Activated T-cell treated with anti-CD3 and anti-CD28 coated beads, Interleukin-2, amount 50 U/mL, for 72 hours (primary cell): ENCODE results near the gene CFAP77. TPM values are rescaled to one million over a fixed set of nuclear protein-coding genes. Genes with fewer than 3 reads are reported as not detected.

ENCODE experiments used
- ATAC-seq, 2 donors: fragments of 150-1000 bp; cut with Tn5 transposase; replicated peaks in 1 of 2; 2 replicates each; pipeline ENCODE4 v1.10.0; 2021; ENCODE audit warnings: moderate library complexity in 2 of 2, mild to moderate bottlenecking in 1 of 2
- DNase-seq, 2 donors: peaks; one replicate each; pipeline ENCODE4 v3.0.0; 2021 to 2022; ENCODE audit warnings: mixed read lengths in 1 of 2
- H3K27ac Mint-ChIP-seq: one replicate; pipeline ENCODE4 v1.8.0; 2022; ENCODE audit warnings: mild to moderate bottlenecking, moderate library complexity, mixed read lengths
- H3K27me3 Mint-ChIP-seq: one replicate; pipeline ENCODE4 v1.8.0; 2022; ENCODE audit warnings: low read depth, mixed read lengths
- H3K36me3 Mint-ChIP-seq, 2 donors: one replicate each; pipeline ENCODE4 v1.8.0; 2022; ENCODE audit warnings: mixed read lengths in 2 of 2, mild to moderate bottlenecking in 1 of 2; ENCODE audit not compliant: insufficient read depth in 2 of 2
- H3K4me1 Mint-ChIP-seq: one replicate; pipeline ENCODE4 v1.8.0; 2022; ENCODE audit warnings: low read depth, mixed read lengths
- H3K4me3 Mint-ChIP-seq, 2 donors: one replicate each; pipeline ENCODE4 v1.8.0; 2022; ENCODE audit warnings: mild to moderate bottlenecking in 2 of 2, mixed read lengths in 2 of 2, moderate library complexity in 2 of 2
- H3K9me3 Mint-ChIP-seq, 2 donors: one replicate each; pipeline ENCODE4 v1.8.0; 2022; ENCODE audit warnings: mixed read lengths in 2 of 2
- total RNA-seq, 2 donors: library from RNA; stranded (reverse); gene quantifications; one replicate each; pipeline ENCODE4 v1.2.3, GENCODE V29; 2022

The CFAP77 gene
- total RNA-seq, 2 donors from 2014 or later, result not detected

GRCh38 chr9:132441404-132441803 lies 31.4 kb downstream of the CFAP77 start:
- Mint-ChIP-seq H3K27ac (no peak overlapping the region), H3K27me3 (peaks cover 53% of the 10 kb centered on the region), H3K9me3 (no peaks in the 10 kb centered on the region), H3K4me1 (no peaks in the 10 kb centered on the region), H3K4me3 (no peak overlapping the region), H3K36me3 (no peaks in the 10 kb centered on the region)
- ATAC-seq (no peak), DNase-seq (no peak)

- H3K9me3 Mint-ChIP-seq, result no peaks in the 10 kb centered on the region
- H3K27ac Mint-ChIP-seq, result no peak overlapping the region
- no peak overlapping the region for H3K4me3 Mint-ChIP-seq
- peaks cover 62% of the 10 kb centered on the region for H3K27me3 Mint-ChIP-seq
- no peaks in the 10 kb centered on the region for H3K4me1 Mint-ChIP-seq
- no peak for ATAC-seq
- DNase-seq, result no peak
- H3K36me3 Mint-ChIP-seq, result no peaks in the 10 kb centered on the region
Observed at GRCh38 chr9:132443951-132444607, 34.1 kb downstream of the CFAP77 start.

GRCh38 chr9:132446887-132447286 lies 36.9 kb downstream of the CFAP77 start:
- DNase-seq (no peak), ATAC-seq (no peak)
- Mint-ChIP-seq H3K4me3 (no peak overlapping the region), H3K27me3 (peaks cover 64% of the 10 kb centered on the region), H3K36me3 (no peaks in the 10 kb centered on the region), H3K4me1 (peaks cover 15% of the 10 kb centered on the region), H3K9me3 (no peaks in the 10 kb centered on the region), H3K27ac (no peak overlapping the region)

- no peak overlapping the region for H3K27ac Mint-ChIP-seq
- DNase-seq, result no peak
- H3K4me3 Mint-ChIP-seq, result no peak overlapping the region
- H3K36me3 Mint-ChIP-seq, result no peaks in the 10 kb centered on the region
- no peak for ATAC-seq
- no peaks in the 10 kb centered on the region for H3K9me3 Mint-ChIP-seq
- H3K4me1 Mint-ChIP-seq, result peaks cover 17% of the 10 kb centered on the region
- peaks cover 64% of the 10 kb centered on the region for H3K27me3 Mint-ChIP-seq
Observed at GRCh38 chr9:132447346-132447745, 37.3 kb downstream of the CFAP77 start.

- Mint-ChIP-seq H3K27me3 (peaks cover 62% of the 10 kb centered on the region), H3K4me1 (peaks cover 17% of the 10 kb centered on the region), H3K9me3 (no peaks in the 10 kb centered on the region), H3K27ac (no peak overlapping the region), H3K4me3 (no peak overlapping the region), H3K36me3 (no peaks in the 10 kb centered on the region)
- DNase-seq (no peak), ATAC-seq (no peak)
Observed at GRCh38 chr9:132447902-132448301, 37.9 kb downstream of the CFAP77 start.

GRCh38 chr9:132451276-132451675 lies 41.3 kb downstream of the CFAP77 start:
- H3K27me3 Mint-ChIP-seq, result peaks cover 47% of the 10 kb centered on the region
- H3K9me3 Mint-ChIP-seq, result no peaks in the 10 kb centered on the region
- ATAC-seq (peak; percentile 98 to 99), DNase-seq (peak; percentile 37 to 55)
- no peaks in the 10 kb centered on the region for H3K36me3 Mint-ChIP-seq
- no peak overlapping the region for H3K27ac Mint-ChIP-seq
- H3K4me1 Mint-ChIP-seq, result peaks cover 17% of the 10 kb centered on the region
- H3K4me3 Mint-ChIP-seq, result no peak overlapping the region

GRCh38 chr9:132456241-132456640 lies 46.2 kb downstream of the CFAP77 start:
- no peak for ATAC-seq
- Mint-ChIP-seq H3K4me3 (no peak overlapping the region), H3K9me3 (no peaks in the 10 kb centered on the region), H3K36me3 (no peaks in the 10 kb centered on the region), H3K4me1 (peaks cover 9% of the 10 kb centered on the region), H3K27me3 (peaks cover 34% of the 10 kb centered on the region), H3K27ac (no peak overlapping the region)
- no peak for DNase-seq

- H3K36me3 Mint-ChIP-seq, result no peaks in the 10 kb centered on the region
- peaks cover 22% of the 10 kb centered on the region for H3K27me3 Mint-ChIP-seq
- DNase-seq, result no peak
- H3K9me3 Mint-ChIP-seq, result no peaks in the 10 kb centered on the region
- no peak for ATAC-seq
- H3K4me3 Mint-ChIP-seq, result no peak overlapping the region
- no peaks in the 10 kb centered on the region for H3K4me1 Mint-ChIP-seq
- no peak overlapping the region for H3K27ac Mint-ChIP-seq
Observed at GRCh38 chr9:132457504-132458236, 47.7 kb downstream of the CFAP77 start.

- Mint-ChIP-seq H3K9me3 (no peaks in the 10 kb centered on the region), H3K4me1 (no peaks in the 10 kb centered on the region), H3K27ac (no peak overlapping the region), H3K36me3 (no peaks in the 10 kb centered on the region), H3K27me3 (peaks cover 15% of the 10 kb centered on the region), H3K4me3 (no peak overlapping the region)
- ATAC-seq (no peak), DNase-seq (no peak)
Observed at GRCh38 chr9:132458432-132458831, 48.4 kb downstream of the CFAP77 start.

GRCh38 chr9:132459661-132460060 lies 49.6 kb downstream of the CFAP77 start:
- Mint-ChIP-seq H3K27ac (no peak overlapping the region), H3K9me3 (no peaks in the 10 kb centered on the region), H3K4me3 (no peak overlapping the region), H3K4me1 (no peaks in the 10 kb centered on the region), H3K27me3 (peaks cover 21% of the 10 kb centered on the region), H3K36me3 (no peaks in the 10 kb centered on the region)
- DNase-seq (no peak), ATAC-seq (no peak)

GRCh38 chr9:132460240-132460639 lies 50.2 kb downstream of the CFAP77 start:
- ATAC-seq, result no peak
- H3K4me3 Mint-ChIP-seq, result no peak overlapping the region

GRCh38 chr9:132461281-132461896 lies 51.4 kb downstream of the CFAP77 start:
- ATAC-seq (no peak), DNase-seq (no peak)
- Mint-ChIP-seq H3K4me3 (no peak overlapping the region), H3K4me1 (no peaks in the 10 kb centered on the region), H3K27me3 (peaks cover 31% of the 10 kb centered on the region), H3K36me3 (no peaks in the 10 kb centered on the region), H3K9me3 (no peaks in the 10 kb centered on the region), H3K27ac (no peak overlapping the region)

More at GRCh38 chr9:132460240-132460639, 50.2 kb downstream of the CFAP77 start:
- no peak for DNase-seq
- H3K4me1 Mint-ChIP-seq, result no peaks in the 10 kb centered on the region
- peaks cover 23% of the 10 kb centered on the region for H3K27me3 Mint-ChIP-seq
- no peaks in the 10 kb centered on the region for H3K36me3 Mint-ChIP-seq
- H3K9me3 Mint-ChIP-seq, result no peaks in the 10 kb centered on the region
- H3K27ac Mint-ChIP-seq, result no peak overlapping the region

GRCh38 chr9:132461971-132462370 lies 52.0 kb downstream of the CFAP77 start:
- no peak for ATAC-seq
- DNase-seq, result no peak
- Mint-ChIP-seq H3K9me3 (no peaks in the 10 kb centered on the region), H3K4me1 (no peaks in the 10 kb centered on the region), H3K27me3 (peaks cover 31% of the 10 kb centered on the region), H3K36me3 (no peaks in the 10 kb centered on the region), H3K27ac (no peak overlapping the region), H3K4me3 (no peak overlapping the region)
